Stimulated activated CD8-positive, alpha-beta memory T cell treated with anti-CD3 and anti-CD28 coated beads, Interleukin-12 subunit alpha, Interleukin-12 subunit beta, amount 100 ng/mL, for 24 hours (primary cell): ENCODE measurements around the gene WDR18.

ENCODE experiments used
- DNase-seq: peaks from one replicate; pipeline ENCODE4 v3.0.0-alpha.2; 2020; ENCODE audit errors: extremely low read depth

Gene WDR18

DNA sequence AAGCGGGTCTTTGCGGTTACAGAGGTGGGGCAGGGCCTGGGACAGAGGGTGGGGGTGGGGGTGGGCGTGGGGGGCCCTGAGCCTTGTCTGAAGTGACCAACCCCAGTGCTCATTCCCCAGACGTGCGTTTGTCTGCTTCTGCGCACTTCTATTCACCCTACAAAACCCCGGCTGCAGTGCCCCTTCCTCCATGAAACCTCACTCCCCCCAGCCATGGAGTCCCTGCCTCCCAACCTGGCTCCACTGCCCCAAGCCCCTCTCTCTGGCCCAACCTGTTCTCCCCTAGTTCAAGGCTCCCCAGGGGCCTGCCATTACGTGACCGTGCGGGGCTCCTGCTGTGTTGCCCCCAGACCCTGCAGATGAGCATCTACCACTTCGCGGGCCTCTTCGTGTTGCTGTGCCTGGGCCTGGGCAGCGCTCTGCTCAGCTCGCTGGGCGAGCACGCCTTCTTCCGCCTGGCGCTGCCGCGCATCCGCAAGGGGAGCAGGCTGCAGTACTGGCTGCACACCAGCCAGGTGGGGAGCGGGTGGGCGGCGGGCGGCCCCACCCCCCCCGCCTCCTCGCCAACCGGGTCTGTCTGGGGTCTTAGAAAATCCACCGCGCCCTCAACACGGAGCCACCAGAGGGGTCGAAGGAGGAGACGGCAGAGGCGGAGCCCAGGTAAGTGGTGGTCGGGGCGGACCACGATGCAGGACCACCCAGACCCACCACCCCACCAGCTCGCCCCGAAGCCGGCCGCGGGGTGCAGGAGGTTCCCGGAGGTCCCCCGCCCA, 24.3 kb downstream of the WDR18 start:
- DNase-seq = no peak

DNA sequence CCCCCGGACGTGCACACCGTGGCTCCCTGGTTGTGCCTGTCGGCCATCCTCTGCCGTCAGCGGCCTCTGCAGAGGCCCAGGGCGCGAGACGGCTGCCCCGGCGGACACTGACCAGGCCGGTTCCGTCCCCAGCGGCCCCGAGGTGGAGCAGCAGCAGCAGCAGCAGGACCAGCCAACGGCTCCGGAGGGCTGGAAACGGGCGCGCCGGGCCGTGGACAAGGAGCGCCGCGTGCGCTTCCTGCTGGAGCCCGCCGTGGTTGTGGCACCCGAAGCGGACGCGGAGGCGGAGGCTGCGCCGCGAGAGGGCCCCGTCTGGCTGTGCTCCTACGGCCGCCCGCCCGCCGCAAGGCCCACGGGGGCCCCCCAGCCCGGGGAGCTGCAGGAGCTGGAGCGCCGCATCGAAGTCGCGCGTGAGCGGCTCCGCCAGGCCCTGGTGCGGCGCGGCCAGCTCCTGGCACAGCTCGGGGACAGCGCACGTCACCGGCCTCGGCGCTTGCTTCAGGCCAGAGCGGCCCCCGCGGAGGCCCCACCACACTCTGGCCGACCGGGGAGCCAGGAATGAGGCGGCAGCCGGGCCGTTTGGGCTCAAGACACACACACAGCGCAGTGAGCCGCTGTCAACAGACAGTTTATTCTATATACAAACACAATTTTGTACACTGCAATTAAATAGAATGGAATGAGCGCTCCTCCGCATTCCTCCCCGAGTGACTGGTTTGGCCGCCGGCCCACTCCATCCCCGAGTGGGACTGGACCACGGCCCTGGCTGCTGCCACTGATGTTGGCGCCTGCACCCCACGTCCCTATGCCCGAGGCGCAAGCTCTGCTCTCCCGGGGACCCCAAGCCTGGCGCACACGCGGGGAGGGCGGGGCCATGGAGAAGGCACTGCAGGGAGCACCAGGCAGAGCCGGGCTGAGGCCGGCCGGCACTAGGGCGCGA, 25.2 kb downstream of the WDR18 start:
- DNase-seq = no peak

DNA sequence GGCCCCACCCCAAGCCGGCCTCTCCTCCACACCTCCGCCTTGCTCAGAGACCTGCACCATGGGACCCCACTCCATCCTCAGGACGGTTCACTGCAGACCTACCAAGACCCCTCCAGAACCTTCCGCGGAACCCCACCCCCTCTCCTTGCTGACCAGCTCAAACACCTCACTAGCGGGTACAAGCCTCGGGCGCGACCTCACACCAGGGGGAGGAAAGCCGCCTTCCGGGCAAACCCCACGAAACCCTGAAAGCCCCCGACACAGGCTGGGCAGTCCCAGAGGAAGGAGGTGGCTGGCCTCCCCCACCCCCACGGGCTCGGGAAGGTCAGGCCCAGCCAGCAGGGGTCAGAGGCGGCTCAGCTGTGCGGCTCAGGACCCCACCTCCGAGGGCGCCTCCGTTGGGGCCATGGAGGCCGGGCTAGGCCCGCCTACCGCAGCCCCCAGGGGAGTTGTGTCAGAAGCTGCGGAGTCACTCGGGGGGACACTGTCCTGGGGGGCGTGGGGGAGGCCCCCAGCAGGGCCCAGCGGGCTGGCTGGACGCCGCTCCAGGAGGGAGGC, 25.9 kb downstream of the WDR18 start:
- DNase-seq = no peak

DNA sequence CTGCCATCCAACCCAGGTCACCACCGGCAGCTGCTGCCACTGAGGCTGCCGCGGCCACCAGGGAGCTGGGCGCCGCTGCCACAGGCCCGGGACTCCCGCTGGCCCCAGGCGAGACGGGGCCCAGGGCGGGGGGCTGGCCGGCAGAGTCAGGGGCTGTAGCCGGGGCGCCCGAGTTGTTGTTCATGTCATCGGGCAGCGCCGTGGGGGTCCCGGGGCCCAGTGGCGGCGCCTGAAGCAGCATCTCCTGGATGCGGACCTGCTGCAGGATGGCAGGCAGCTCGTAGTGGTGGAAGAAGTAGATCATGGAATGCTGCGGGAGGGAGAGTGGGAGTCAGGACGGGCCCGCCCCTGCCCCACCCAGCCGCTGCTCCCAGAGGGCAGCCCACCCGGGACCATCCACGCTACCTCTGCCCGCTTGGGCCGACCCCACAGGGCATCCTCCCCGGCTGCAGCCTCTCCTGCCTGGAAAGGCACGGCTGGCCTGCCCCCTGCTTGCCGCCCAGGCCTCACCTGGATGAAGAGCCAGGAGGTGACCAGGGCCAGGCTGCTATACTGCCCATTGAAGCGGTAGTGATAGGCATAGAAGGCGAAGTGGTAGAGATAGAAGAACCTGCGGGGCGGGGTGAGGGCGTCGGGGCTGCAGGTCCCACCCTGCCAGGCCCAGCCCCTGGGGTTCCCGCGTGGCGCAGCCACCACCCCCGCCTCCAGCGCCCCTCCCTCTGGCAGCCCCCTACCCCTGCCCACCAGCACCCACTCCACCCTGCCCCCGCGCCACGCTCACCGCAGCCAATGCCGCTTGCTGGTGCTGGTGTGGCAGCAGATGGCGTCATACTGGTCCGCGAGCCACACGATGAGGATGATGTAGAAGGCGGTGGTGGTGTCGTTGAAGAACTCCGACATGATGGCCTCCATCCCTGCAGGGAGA, 26.7 kb downstream of the WDR18 start:
- no peak for DNase-seq

DNA sequence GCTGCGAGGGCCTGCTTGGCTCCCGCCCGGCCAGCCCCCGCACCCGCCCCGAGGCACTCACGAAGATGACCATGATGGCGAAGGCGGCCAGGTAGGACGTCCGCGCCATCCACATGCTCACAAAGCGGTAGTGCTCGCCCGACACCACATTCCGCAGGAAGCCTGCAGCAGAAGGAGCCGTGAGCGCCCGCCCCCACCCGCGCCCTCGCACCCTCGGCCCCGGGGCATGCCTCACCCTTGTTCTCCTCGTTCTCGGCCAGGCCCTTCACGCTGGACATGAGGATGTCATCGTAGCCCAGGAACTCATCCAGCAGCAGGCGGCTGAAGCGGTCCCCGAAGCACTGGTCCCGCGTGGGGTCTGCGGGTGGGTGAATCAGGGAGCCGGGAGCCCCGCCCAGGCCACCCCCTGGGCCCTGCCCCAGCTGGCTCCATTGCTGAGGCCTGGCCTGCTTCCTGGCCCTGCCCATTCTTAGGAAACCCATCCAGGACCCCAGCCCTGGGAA, 27.7 kb downstream of the WDR18 start:
- DNase-seq = no peak

DNA sequence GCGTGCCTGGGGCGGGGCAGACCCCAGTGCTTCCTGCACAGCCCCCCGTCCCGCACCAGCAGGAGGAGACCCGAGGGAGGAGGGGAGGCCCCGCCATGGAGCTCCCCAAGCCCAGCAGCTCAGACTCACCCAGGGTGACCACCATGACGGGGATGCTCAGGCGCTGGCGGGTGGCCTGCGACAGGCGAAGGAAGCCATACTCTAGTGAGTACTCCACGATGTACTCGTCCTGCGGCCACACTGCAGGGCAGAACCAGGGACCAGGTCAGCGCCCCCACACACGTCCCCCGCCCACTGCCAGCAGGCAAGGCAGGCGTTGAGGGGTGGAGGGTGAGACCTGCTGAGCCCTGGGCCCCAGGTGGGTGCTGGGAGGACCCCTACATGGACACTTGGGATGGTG, 28.2 kb downstream of the WDR18 start:
- DNase-seq = no peak

DNA sequence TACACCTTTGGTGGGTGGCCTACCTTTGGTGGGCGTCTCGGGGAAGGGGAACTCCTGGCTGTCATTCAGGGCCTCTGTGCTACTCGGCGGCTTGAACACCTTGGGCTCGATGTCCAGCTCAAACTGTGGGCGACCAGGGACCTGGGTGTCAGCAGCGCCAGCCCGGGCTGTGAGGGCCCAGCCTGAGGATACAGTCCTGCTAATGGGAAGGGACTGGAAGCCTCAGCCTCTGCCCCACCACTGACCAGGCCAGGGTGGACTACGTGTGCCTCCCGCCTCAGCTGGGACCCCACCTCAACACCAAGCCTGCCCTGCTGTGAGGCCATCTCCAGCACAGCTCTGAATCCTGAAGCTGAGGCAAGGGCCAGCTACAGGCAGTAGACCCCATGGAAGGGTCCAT, 29.1 kb downstream of the WDR18 start:
- no peak for DNase-seq

DNA sequence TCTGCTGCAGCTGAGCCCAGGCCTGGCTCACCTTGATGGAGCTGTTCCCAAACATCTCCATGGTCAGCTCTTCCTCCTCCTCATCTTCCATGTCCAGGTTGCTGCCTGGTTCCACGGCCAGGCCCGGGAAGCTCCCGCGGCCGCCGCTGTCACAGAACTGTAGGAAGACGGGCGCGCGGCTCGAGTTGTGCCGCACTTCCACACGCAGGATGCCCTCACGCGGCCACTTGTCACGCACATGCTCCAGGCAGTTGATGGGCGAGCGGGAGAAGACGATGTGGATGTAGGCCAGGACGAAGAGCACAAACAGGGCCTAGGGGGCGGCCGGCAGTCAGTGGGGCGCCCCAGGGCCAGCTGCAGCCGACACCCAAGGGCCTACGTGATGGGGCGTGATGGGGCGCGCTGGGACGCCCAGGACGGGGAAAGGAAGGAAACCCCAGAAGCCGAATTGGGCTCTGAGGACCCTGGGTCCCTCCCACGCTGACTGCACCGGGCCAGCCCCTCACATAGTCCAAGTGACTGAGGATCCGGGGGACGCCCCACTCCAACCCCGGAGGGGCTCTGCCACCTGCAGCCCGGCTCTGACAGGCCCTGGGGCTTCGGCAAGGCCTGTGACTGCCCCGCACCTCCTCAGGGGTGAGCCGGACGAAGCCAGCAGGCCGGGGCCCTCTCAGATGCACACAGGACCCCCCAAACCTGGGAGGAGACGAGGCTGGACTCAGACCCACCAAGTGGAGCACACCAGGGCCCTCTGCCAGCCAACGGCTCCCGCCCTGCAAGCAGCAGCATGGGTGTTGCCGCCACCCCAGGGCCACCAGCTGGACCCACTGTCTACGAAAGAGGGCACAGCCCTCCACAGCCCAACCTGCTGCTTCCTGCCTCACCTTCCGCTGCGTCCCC, 30.3 kb downstream of the WDR18 start:
- DNase-seq = no peak

DNA sequence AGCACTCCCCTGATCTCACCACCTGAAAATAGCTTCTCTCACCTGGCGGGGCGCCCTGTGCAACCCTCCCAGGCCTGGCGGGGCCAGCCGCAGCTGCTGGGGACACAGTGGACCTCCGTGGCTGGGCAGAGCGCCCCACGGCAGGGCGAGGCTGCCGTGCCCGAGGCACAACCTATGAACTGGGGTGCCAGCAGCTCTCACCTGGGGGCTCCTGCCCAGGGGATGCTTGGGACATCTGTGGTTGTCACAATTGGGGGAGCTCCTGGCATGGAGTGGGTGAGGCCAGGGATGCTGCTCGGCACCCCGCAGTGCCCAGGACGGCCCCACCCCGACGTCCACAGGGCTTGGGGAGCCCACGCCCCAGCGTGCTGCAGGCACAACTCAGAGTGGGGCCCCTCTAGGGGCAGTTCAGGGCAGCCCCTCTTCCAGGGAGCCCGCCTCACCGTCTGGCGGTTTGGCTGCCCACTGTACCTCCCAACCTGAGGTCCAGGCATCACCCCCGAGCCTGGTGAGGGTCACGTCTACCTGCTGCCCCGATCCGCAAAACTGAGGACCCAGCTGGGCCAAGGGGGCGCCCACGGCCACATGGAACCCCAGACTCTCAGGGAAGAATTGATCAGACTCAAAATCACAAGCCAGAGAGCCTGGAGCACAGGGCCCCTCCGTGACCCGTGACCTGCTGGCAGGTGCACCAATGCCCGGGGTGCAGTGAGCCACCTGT, 31.1 kb downstream of the WDR18 start:
- DNase-seq = no peak

DNA sequence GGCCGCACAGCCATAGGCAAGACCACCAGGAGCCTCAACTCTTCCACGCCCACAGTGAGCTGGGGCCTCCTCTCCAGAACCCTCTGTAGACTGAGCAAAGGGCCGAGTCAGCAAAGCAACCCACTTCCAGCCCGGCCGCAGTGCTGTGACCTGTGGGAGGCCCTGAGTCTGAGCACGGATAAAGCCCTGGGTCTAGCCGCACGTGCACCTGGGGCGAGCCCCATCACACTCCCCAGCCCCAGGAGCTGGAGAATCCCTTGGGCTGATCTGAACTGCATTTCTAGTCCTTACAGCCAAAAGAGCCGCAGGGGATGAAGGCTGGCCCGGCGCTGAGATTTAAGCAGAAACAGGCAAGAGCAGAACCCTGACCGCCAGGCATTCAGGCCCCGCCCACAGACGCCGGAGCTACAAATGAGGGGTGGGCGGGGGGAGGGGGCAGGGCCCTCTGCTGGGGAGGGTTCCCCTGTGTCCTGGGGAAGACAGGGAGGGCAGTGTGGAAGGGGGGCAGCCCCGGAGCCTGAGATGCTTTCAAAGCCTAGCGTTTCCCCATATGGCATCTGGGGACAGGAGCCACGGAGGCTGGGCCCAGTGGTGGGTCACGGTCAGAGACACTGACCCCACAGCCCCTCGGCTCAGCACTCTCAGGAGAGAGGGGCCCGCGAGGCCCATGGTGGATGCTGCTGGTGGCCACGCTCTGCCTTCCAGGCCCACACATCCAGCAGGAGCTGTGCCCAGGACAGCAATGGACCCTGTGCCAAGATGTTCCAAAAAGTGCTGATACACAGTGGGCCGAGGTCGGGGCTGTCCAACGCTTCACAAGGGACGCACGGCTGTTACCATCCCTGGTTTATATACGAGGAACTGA, 31.9 kb downstream of the WDR18 start:
- DNase-seq = no peak

DNA sequence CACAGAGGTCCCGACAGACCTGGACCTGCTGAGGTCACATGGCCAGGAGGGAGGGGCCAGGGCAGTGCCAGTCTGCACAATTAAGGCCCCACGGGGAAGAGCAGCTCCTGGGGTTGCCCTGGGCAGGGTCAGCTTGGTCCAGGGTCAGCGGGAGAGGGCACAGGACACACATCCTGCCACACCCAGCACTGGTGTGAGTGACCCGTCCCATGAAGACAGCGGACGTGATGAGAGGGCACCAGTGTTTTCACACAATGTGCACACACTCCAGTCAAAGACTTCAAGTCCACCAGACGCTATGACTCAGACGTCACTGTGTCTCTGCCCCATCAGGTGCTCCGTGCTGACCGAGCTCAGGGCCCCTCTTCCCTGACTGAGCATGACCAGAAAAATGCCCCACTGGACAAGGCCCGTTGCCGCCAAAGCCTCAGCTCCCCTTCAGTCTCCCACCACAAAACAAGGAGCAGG, 32.5 kb downstream of the WDR18 start:
- DNase-seq = no peak

DNA sequence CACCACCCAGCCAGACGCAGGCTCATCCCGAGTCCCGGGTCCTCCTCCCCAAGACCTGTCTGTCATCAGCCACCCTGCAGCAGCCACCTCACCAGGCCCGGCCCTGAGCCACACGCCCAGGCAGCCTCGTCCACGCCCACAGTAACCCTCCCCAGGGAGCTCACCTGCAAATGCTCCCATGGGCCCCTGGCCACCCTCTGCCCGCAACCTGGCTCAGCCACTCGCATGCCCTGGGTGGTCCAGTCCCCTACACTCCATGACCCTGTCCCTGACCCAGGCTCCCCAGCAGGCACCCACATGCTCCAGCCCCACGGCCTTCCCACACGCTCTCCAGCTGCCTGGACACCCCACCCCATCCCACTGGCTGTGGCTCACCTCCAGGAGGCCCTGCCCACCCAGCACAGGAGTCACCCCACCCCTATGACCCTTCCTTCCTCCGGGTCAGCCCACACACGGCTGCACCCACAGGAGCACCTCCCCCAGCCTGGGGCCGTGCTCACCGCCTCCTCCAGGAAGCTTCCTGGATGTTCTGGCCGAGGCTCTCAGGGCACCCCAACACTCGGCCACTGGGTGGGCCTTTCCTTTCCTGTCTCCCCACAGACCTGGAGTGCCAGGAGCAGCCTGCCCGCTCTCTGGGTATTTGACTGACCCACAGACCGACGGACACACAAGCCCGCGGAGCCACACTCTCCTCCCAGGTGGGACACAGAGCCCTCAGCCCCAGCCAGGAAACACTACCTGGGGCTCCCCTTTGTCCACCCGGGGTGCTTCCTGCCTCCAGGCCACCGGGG, 33.2 kb downstream of the WDR18 start:
- DNase-seq = no peak

DNA sequence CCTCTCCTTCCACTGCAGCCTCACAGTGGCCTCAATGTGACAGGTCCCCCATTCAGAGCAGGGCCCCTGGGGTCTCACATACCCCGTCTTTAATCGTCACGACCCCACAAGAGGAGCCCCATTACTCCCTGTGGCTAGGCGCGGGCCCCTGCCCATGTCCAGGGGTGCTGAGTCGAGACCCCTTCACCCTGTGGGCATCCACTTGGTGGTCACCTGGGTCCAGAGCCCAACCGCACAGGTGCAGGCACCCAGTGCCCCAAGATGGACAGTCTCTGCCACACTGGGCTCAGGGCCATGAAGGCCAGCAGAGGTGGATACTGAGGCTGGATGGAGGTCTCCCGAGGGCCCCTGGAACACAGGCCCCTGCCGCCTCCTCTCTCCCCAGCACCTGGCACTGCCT, 33.8 kb downstream of the WDR18 start:
- no peak for DNase-seq

DNA sequence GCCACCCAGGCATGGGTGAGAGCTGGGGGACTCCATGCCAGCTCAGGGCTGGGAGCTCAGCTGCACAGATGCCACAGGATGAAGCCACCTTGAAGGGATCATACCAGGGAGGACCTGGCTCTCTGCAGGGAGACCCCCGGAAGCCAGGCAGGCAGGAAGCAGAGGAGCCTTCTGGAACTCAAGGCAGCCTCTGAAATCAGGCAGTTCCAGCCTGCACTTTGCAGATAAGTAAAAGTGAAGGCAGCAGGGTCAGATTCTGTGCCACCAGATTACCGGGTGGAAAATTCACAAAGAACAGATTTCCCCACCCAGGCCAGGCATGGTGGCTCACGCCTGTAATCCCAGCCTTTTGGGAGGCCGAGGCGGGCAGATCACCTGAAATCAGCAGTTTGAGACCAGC, 34.2 kb downstream of the WDR18 start:
- DNase-seq = no peak

DNA sequence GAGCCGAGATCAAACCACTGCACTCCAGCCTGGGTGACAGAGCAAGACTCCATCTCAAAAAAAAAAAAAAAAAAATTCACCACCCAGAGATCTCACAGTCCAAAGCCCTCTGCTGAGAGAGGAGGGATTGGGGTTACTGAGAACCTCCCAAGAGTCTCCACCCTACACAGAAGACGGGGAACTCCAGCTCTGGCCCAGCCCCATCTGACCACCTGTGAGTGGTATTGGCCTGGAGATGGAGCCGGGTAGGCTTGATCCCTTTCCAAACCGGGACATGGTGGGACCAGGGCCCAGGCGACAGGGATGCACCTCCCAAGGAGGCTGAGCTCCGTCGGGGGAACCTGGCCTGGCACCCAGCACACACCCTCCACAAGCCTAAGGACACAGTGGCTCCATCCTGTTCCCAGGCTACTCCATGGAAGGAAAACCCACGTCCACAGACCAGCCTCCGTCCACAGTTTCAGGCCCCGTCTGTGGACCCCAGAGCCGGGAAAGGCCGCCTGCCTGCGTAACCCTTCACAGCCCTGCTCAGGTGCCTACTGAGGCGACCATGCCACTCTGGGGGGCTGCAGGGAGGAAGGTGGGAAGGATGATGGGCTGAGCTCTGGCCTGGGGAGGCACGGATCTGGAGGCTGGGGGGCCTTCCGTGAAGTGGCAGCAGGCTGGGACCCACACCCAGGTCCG, 34.9 kb downstream of the WDR18 start:
- no peak for DNase-seq

DNA sequence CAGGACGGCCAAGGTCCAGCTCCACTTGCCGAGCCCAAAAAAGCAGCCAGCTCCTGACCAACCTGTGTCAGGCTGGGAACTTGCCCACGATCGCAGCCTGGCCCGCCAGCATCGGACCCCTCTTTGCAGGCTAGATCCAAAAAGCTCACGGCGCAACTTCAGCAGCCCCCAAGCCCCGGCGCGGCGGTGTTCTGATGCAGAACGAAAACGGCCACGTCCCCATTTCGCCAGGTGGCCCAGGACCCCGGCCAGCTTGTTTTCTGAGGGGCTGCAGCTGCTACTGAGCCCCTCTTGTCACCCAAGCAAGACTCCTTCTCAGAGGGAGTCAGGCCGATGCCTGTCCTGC, 35.4 kb downstream of the WDR18 start:
- no peak for DNase-seq
